Heart left ventricle (tissue), 16 donors: ENCODE data around the gene IKBIP. TPM values are rescaled to one million over a fixed set of nuclear protein-coding genes. Genes with fewer than 3 reads are reported as not detected.

ENCODE experiments used
- ATAC-seq, 4 donors: fragments of 200-7000 bp; cut with Tn5 transposase; one replicate each; pipeline ENCODE4 v1.9.1; 2020 to 2022; ENCODE audit warnings: moderate library complexity in 4 of 4, mild to moderate bottlenecking in 3 of 4, moderate number of reproducible peaks in 1 of 4
- DNase-seq, 5 donors: peaks; one replicate each; pipeline ENCODE4 v3.0.0-alpha.2; 2020
- H3K27ac ChIP-seq, 12 donors: fragments of 200-600 bp; sonication (generic) in 4 of 12; one replicate each; pipeline versions ENCODE4 v1.5.0 to v1.8.0; 2016 to 2022; ENCODE audit warnings: mild to moderate bottlenecking in 2 of 12
- H3K27me3 ChIP-seq, 9 donors: fragments of 200-600 bp; sonication (generic) in 2 of 9; one replicate each; pipeline versions ENCODE4 v1.5.1 to v1.8.0; 2016 to 2022; ENCODE audit warnings: mild to moderate bottlenecking in 3 of 9
- H3K36me3 ChIP-seq, 9 donors: fragments of 200-600 bp; sonication (generic) in 2 of 9; one replicate each; pipeline versions ENCODE4 v1.5.0 to v1.8.0; 2018 to 2022; ENCODE audit warnings: mild to moderate bottlenecking in 2 of 9
- H3K4me1 ChIP-seq, 12 donors: fragments of 200-600 bp; sonication (generic) in 4 of 12; one replicate each; pipeline versions ENCODE4 v1.5.0 to v1.8.0; 2016 to 2022; ENCODE audit warnings: mild to moderate bottlenecking in 3 of 12
- H3K4me3 ChIP-seq, 12 donors: fragments of 200-600 bp; sonication (generic) in 4 of 12; one replicate each; pipeline versions ENCODE4 v1.5.0 to v1.8.0; 2017 to 2022; ENCODE audit warnings: mild to moderate bottlenecking in 9 of 12, moderate library complexity in 4 of 12
- H3K9me3 ChIP-seq, 12 donors: fragments of 200-600 bp; sonication (generic) in 4 of 12; one replicate each; pipeline versions ENCODE4 v1.5.0 to v1.8.0; 2016 to 2022; ENCODE audit warnings: mild to moderate bottlenecking in 1 of 12
- POLR2A ChIP-seq, 2 donors: fragments of 450-650 bp; IDR thresholded peaks; one replicate each; pipeline ENCODE4 v1.6.1; 2017; ENCODE audit warnings: antibody characterized with exemption in 2 of 2, mild to moderate bottlenecking in 2 of 2, moderate library complexity in 2 of 2
- WGBS, 4 donors: extraction: QIAGEN DNeasy Blood & Tissue Kit in 2 of 4; methylation state at CpG; one replicate each; pipeline versions ENCODE4 v1.1.5 to v1.1.7; 2013 to 2018; 5-methylcytosine and 5-hydroxymethylcytosine counted together
- intact Hi-C, 10 donors: fragments of 100-400 bp; cut with DNase I; formaldehyde crosslinking; loops; one replicate each; pipeline versions ENCODE4 v1.11.1 to v1.14.2; 2022
- polyA plus RNA-seq, 2 donors: library from polyadenylated mRNA; stranded (reverse); fragments of 200-250 nt; gene quantifications; one replicate each; pipeline ENCODE4 v1.2.3, GENCODE V29; 2013
- total RNA-seq, 9 donors: library from RNA; depleted of rRNA in 2 of 9; stranded (reverse); fragments of >200 nt in 2 of 9; fragmentation: NEBNext Ultra II Directional in 3 of 9; extraction: Animal tissue kit (Norgen Biotek cat#: 25700) in 3 of 9; gene quantifications; one replicate each; pipeline versions ENCODE4 v1.1.0 to v1.2.4, GENCODE V29; 2016 to 2023
- TF ChIP-seq, protein P1 (sequence below), 12 donors: fragments of 200-600 bp; sonication (generic) in 4 of 12; IDR thresholded peaks; one replicate each; pipeline versions ENCODE4 v1.5.0 to v1.8.0; 2018 to 2022; ENCODE audit warnings: antibody characterized with exemption in 12 of 12, mild to moderate bottlenecking in 5 of 12
- donor health status: ischemic (EF 13 %, LVEDD 7.1; RV severe dilation, severe dysfunction).
- donor health status: healthy with polysubstance abuse.
- donor health status: DM: no; HTN: yes; CAD: no.
- donor health status: DM: no; HTN: no; CAD: no.
- donor health status: ischemic (EF 25% LVEDD 6.9; RV normal size, moderate dysfunction).
- donor health status: ischemic (EF 25% LVEDD 5.7; RV mildly dilated, moderate dysfunction).
- donor health status: healthy.
- donor health status: DM: yes; HTN: yes; CAD: no.
- donor health status: ischemic (EF 35%, LVEDD 5.7; RV mildly dilated, moderate dysfunction).
- donor health status: nonischemic (EF 11% LVEDD 7.7; RV severe dilation, severe dysfunction).
- donor health status: DM: yes; HTN: yes; CAD: no.
- donor health status: PGD.
- donor health status: ischemic (EF 29% LVEDD 5.4; RV normal size, mild dysfunction).
- donor health status: nonischemic (EF 23%, LVEDD 6.1; RV moderate dilation, normal function).

IKBIP gene
- total and polyA plus RNA-seq, 11 donors, result 3.6 to 16.5 (median 5.2) TPM

GRCh38 chr12:98674841-98675240 is 30.3 kb upstream of the IKBIP start:
- no peaks in the 10 kb centered on the region for H3K9me3 ChIP-seq
- no peak overlapping the region for H3K27ac ChIP-seq
- intact Hi-C loops, result no loop called here
- DNase-seq (no peak), ATAC-seq (no peak)
- H3K4me3 ChIP-seq, result no peak overlapping the region
- H3K4me1 ChIP-seq, result no peaks in the 10 kb centered on the region
- no peaks in the 10 kb centered on the region for H3K27me3 ChIP-seq
- peaks cover 0 to 88% (median 65%) of the 10 kb centered on the region in 9 donors for H3K36me3 ChIP-seq
- no peak for TF ChIP-seq POLR2A (IDR thresholded peaks at IDR 0.05)
- TF ChIP-seq, protein P1, sequence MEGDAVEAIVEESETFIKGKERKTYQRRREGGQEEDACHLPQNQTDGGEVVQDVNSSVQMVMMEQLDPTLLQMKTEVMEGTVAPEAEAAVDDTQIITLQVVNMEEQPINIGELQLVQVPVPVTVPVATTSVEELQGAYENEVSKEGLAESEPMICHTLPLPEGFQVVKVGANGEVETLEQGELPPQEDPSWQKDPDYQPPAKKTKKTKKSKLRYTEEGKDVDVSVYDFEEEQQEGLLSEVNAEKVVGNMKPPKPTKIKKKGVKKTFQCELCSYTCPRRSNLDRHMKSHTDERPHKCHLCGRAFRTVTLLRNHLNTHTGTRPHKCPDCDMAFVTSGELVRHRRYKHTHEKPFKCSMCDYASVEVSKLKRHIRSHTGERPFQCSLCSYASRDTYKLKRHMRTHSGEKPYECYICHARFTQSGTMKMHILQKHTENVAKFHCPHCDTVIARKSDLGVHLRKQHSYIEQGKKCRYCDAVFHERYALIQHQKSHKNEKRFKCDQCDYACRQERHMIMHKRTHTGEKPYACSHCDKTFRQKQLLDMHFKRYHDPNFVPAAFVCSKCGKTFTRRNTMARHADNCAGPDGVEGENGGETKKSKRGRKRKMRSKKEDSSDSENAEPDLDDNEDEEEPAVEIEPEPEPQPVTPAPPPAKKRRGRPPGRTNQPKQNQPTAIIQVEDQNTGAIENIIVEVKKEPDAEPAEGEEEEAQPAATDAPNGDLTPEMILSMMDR (IDR thresholded peaks at IDR 0.05), result no peak

GRCh38 chr12:98671459-98671858 is 26.9 kb upstream of the IKBIP start:
- Histone ChIP-seq H3K36me3 (peaks cover 0 to 87% (median 49%) of the 10 kb centered on the region in 9 donors), H3K4me3 (no peak overlapping the region), H3K27me3 (no peaks in the 10 kb centered on the region), H3K9me3 (no peaks in the 10 kb centered on the region), H3K27ac (no peak overlapping the region), H3K4me1 (no peaks in the 10 kb centered on the region)
- TF ChIP-seq, protein P1 (IDR thresholded peaks at IDR 0.05), result no peak
- no peak for TF ChIP-seq POLR2A (IDR thresholded peaks at IDR 0.05)
- intact Hi-C loops, result no loop called here
- WGBS, 4 donors, result 55 to 66% (median 58%) methylated on average over 7 of the region's 7 CpGs
- DNase-seq (no peak), ATAC-seq (no peak)

- Histone ChIP-seq H3K27ac (no peak overlapping the region), H3K9me3 (no peaks in the 10 kb centered on the region), H3K4me3 (no peak overlapping the region), H3K36me3 (peaks cover 0 to 91% (median 54%) of the 10 kb centered on the region in 9 donors), H3K4me1 (no peaks in the 10 kb centered on the region), H3K27me3 (no peaks in the 10 kb centered on the region)
- DNase-seq (no peak), ATAC-seq (no peak)
- WGBS, 4 donors, result 77 to 97% (median 90%) methylated on average over 3 of the region's 3 CpGs
- TF ChIP-seq, protein P1 (IDR thresholded peaks at IDR 0.05), result no peak
- TF ChIP-seq POLR2A (IDR thresholded peaks at IDR 0.05), result no peak
- intact Hi-C loops, result no loop called here
Observed at GRCh38 chr12:98669751-98670150, 25.2 kb upstream of the IKBIP start.

GRCh38 chr12:98660521-98660920 is 15.9 kb upstream of the IKBIP start:
- TF ChIP-seq POLR2A (IDR thresholded peaks at IDR 0.05), result no peak
- TF ChIP-seq, protein P1 (IDR thresholded peaks at IDR 0.05), result no peak
- no peaks in the 10 kb centered on the region for H3K9me3 ChIP-seq
- DNase-seq, result no peak
- intact Hi-C loops, result no loop called here
- H3K27me3 ChIP-seq, result no peaks in the 10 kb centered on the region
- no peak overlapping the region for H3K4me3 ChIP-seq
- no peaks in the 10 kb centered on the region for H3K4me1 ChIP-seq
- H3K27ac ChIP-seq, result no peak overlapping the region
- no peak for ATAC-seq
- peaks cover 0 to 100% (median 83%) of the 10 kb centered on the region in 9 donors for H3K36me3 ChIP-seq
